ENCODE results near the gene HELZ.

GRCh38 chr17:67051155-67051538 lies 193.8 kb downstream of the HELZ start:
- TF ChIP-seq CTCF (IDR thresholded peaks at IDR 0.05; ENCODE audit: extremely low read depth in 1 of 2, insufficient read depth in 1 of 2, low read depth in 1 of 2, low read length in 2 of 2) (no peak), POLR2A (IDR thresholded peaks at IDR 0.05; ENCODE audit: low read depth, low read length) (no peak), FOS (IDR thresholded peaks at IDR 0.05; ENCODE audit: borderline replicate concordance, insufficient read depth, low read length) (no peak), JUN (IDR thresholded peaks at IDR 0.05; ENCODE audit: borderline replicate concordance, insufficient read depth, insufficient read length, low read depth) (no peak), POLR2AphosphoS5 (IDR thresholded peaks at IDR 0.05; ENCODE audit: insufficient read depth, low read depth, low read length) (no peak), MAX (IDR thresholded peaks at IDR 0.05; ENCODE audit: insufficient read depth, insufficient read length) (no peak), GATA2 (IDR thresholded peaks at IDR 0.05; ENCODE audit: insufficient read depth, insufficient read length, low read depth, low read length) (no peak), EZH2 (IDR thresholded peaks at IDR 0.05; ENCODE audit: borderline replicate concordance, low read depth, low read length, severe bottlenecking) (no peak)
